HEK293 (cell line): Measurements from ENCODE around the gene MRPL14.

Source experiments
- HOXD13 ChIP-seq: sonication (generic); formaldehyde crosslinking; IDR thresholded peaks from 2 replicates; pipeline ENCODE4 v1.8.0; 2022; ENCODE audit warnings: missing genetic modification reagents, borderline replicate concordance
- PRDM4 ChIP-seq: fragments of 450-650 bp; formaldehyde crosslinking; IDR thresholded peaks from 2 replicates; pipeline ENCODE4 v1.5.1; 2017; ENCODE audit warnings: missing biosample characterization, missing genetic modification characterization
- ZBTB20 ChIP-seq: fragments of 450-650 bp; formaldehyde crosslinking; IDR thresholded peaks from 2 replicates; pipeline ENCODE4 v1.5.1; 2016; ENCODE audit warnings: missing biosample characterization, missing genetic modification characterization
- ZNF121 ChIP-seq: fragments of 450-650 bp; formaldehyde crosslinking; IDR thresholded peaks from 2 replicates; pipeline ENCODE4 v1.5.1; 2016; ENCODE audit warnings: missing biosample characterization, missing genetic modification characterization
- ZNF23 ChIP-seq: fragments of 450-650 bp; formaldehyde crosslinking; IDR thresholded peaks from 2 replicates; pipeline ENCODE4 v1.5.1; 2016; ENCODE audit warnings: missing biosample characterization, missing genetic modification characterization, borderline replicate concordance
- ZNF274 ChIP-seq, 2 experiments: fragments of 200-500 bp in 1 of 2; fragments of 450-650 bp in 1 of 2; sonication (Bioruptor generic) in 1 of 2; formaldehyde crosslinking in 1 of 2; IDR thresholded peaks; 2 replicates each; pipeline versions ENCODE4 v1.5.1 to v1.6.1; 2014 to 2016; ENCODE audit warnings: borderline replicate concordance in 1 of 2, inconsistent platforms in 1 of 2, low read length in 1 of 2, missing biosample characterization in 1 of 2, missing genetic modification characterization in 1 of 2
- ZNF302 ChIP-seq: fragments of 450-650 bp; formaldehyde crosslinking; IDR thresholded peaks from 2 replicates; pipeline ENCODE4 v1.5.1; 2016; ENCODE audit warnings: missing biosample characterization, missing genetic modification characterization, low read depth
- ZNF747 ChIP-seq: fragments of 450-650 bp; formaldehyde crosslinking; IDR thresholded peaks from 2 replicates; pipeline ENCODE4 v1.5.1; 2016; ENCODE audit warnings: missing biosample characterization, missing genetic modification characterization
- ZNF768 ChIP-seq: fragments of 450-650 bp; formaldehyde crosslinking; IDR thresholded peaks from 2 replicates; pipeline ENCODE4 v1.5.1; 2018; ENCODE audit warnings: missing biosample characterization, mild to moderate bottlenecking, missing genetic modification characterization
- TF ChIP-seq, protein P1 (sequence below): fragments of 450-650 bp; formaldehyde crosslinking; IDR thresholded peaks from 2 replicates; pipeline ENCODE4 v1.5.1; 2016; ENCODE audit warnings: missing biosample characterization, missing genetic modification characterization

DNA sequence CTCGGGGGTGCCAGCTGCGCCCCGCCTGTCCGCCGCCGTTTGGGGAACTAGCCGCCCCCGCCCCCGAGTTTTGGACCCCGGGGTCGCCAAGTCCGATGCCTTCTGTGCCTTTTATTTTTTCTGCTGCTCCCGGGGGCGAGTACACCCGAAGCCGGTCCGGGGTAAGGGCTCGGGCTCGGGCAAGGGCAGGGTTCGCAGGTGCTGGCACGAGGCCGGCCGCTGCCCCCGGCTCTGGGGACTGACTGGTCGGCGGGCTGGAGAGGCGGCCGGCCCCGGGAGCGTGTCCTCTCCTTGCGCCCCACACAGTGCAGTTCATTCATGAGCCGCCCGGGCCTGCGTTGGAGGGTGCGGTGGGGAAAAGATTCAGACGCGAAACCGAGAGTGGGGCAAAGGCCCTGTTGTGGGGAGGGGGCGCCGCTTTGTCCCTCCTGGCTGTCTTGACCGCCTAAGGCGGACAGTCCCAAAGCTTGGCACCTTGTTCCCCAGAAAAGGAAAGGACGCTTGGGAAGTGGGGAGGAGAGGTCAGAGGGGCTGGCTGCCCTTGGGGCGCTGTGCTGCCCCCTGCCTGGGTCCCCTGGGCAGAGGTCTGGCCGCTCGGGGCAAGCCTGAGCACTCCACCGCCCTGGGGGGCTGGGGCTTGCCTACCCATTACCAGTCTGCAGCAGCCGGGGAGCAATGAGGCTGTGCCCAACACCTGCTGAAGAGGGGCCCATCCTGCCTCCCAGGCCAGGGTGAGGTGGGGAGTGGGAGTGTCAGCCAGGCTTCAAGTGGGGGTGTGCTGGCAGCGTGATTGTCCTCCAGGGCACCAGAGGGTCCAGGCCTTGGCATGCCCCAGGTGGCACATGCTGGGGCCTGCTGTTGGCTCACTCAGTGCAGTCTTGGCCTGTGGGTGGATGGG lies 1.0 kb upstream of the MRPL14 start:
- TF ChIP-seq, protein P1, sequence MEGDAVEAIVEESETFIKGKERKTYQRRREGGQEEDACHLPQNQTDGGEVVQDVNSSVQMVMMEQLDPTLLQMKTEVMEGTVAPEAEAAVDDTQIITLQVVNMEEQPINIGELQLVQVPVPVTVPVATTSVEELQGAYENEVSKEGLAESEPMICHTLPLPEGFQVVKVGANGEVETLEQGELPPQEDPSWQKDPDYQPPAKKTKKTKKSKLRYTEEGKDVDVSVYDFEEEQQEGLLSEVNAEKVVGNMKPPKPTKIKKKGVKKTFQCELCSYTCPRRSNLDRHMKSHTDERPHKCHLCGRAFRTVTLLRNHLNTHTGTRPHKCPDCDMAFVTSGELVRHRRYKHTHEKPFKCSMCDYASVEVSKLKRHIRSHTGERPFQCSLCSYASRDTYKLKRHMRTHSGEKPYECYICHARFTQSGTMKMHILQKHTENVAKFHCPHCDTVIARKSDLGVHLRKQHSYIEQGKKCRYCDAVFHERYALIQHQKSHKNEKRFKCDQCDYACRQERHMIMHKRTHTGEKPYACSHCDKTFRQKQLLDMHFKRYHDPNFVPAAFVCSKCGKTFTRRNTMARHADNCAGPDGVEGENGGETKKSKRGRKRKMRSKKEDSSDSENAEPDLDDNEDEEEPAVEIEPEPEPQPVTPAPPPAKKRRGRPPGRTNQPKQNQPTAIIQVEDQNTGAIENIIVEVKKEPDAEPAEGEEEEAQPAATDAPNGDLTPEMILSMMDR, result peak; percentile 50; the same call in 1 of the 2 replicates
- peak; percentile 52; the same call in 1 of the 2 replicates for TF ChIP-seq ZBTB20 (tag by site-specific recombination)
- no peak for TF ChIP-seq ZNF274 (IDR thresholded peaks at IDR 0.05; ENCODE audit: low read length)
- no peak for TF ChIP-seq ZNF274 (tag by site-specific recombination; IDR thresholded peaks at IDR 0.05; ENCODE audit: borderline replicate concordance)
- no peak for TF ChIP-seq ZNF747
- TF ChIP-seq ZNF121 (tag by site-specific recombination), result no peak
- TF ChIP-seq PRDM4 (tag by site-specific recombination), result no peak
- no peak for TF ChIP-seq HOXD13 (CRISPR knock-in tag)
- no peak for TF ChIP-seq ZNF302 (tag by site-specific recombination)
- TF ChIP-seq ZNF23 (tag by site-specific recombination), result no peak
- no peak for TF ChIP-seq ZNF768
